A549 treated with Mapracorat at 1 μM for 4 hours (cell line): ENCODE data around the gene THAP2. TPM values are rescaled to one million over a fixed set of nuclear protein-coding genes. Genes with fewer than 3 reads are reported as not detected.

Experiments
- total RNA-seq: library from RNA; stranded (reverse); fragments of 200-300 nt; extraction: Qiagen RNA extraction; gene quantifications from 5 replicates; pipeline ENCODE4 v1.2.3, GENCODE V29; 2022

Gene THAP2
- total RNA-seq, result 4.0 to 5.6 TPM (median 4.4 TPM) in 5 replicates

GRCh38 chr12:71663561-71664410, at the start of gene THAP2, which contains the start of gene ZFC3H1:
Gene THAP2, plus strand, starts transcription at chr12:71664301. Its CDS starts 209 bp downstream, at chr12:71664510.
Gene ZFC3H1, minus strand, starts transcription at chr12:71663848. Its CDS starts 238 bp downstream, at chr12:71663610.

GRCh38 chr12:71685914-71686657, 22.0 kb downstream of the THAP2 start, which contains the start of gene TMEM19:
Gene TMEM19, plus strand, starts transcription at chr12:71686082. Its CDS starts 599 bp downstream, at chr12:71686681.

Other genes with a start within 250 kb of the THAP2 start
- not detected in 5 replicates for gene LGR5, start 224.5 kb upstream of the THAP2 start, total RNA-seq
- 13.2 to 17.2 TPM (median 15.4 TPM) in 5 replicates for gene ZFC3H1, start 453 bp upstream of the THAP2 start, total RNA-seq
- 29.3 to 32.2 TPM (median 30.4 TPM) in 5 replicates for gene TMEM19, start 21.8 kb downstream of the THAP2 start, total RNA-seq
- 33.9 to 50.5 TPM (median 40.9 TPM) in 5 replicates for gene RAB21, start 90.6 kb downstream of the THAP2 start, total RNA-seq
- 18.8 to 25.8 TPM (median 22.6 TPM) in 5 replicates for gene TBC1D15, start 175.5 kb downstream of the THAP2 start, total RNA-seq